ENCODE measurements around the gene C17orf78.
"Not testable (repeated sequence)": the region's sequence is repeated elsewhere in the genome, so short reads cannot be mapped to it uniquely, and the experiment has no call there.

The C17orf78 gene

DNA sequence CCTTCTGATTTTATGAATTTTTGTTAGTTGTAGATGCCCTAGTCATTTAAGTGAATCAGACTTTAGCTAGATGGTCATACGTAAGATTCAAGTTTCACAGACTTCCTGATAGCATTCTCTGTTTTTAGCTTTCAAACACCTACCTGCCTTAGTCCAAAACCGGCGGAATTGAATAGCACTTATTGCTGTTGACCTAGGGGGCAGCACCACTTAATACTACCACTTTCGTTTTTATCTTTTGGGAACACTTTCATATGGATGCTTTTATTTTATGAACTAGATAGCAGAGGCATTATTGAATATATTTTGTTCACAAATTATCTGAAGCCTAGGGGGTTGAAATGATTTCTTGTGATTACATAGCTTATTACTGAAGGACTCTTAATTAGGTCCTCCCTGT, 62.4 kb downstream of the C17orf78 start:
- TF ChIP-seq ZBTB17 (tag by site-specific recombination; IDR thresholded peaks at IDR 0.05): 0 out of 2 replicates have a peak, but pooled peaks have one; percentile 1
- TF ChIP-seq ZNF341 (tag by site-specific recombination; IDR thresholded peaks at IDR 0.05; ENCODE audit: low read depth): no peak
- no peak for TF ChIP-seq ZNF621 (tag by site-specific recombination; IDR thresholded peaks at IDR 0.05)
- no peak for TF ChIP-seq ZNF654 (tag by site-specific recombination; IDR thresholded peaks at IDR 0.05; ENCODE audit: low read depth)
- Histone ChIP-seq H3K4me1 (ENCODE audit: control insufficient read depth, insufficient read depth, low read length) (no peaks in the 10 kb centered on the region), H3K27ac (ENCODE audit: extremely low read depth, low read depth, low read length) (no peak overlapping the region), H3K36me3 (ENCODE audit: control insufficient read depth in 2 of 2, insufficient read depth in 1 of 2, low read length in 2 of 2) (peaks cover 69 to 76% of the 10 kb centered on the region in 2 experiments), H3K9me3 (ENCODE audit: control insufficient read depth, insufficient read depth, low read depth, low read length) (no peaks in the 10 kb centered on the region), H3K4me3 (ENCODE audit: low read depth, low read length) (no peak overlapping the region)
- ChIA-PET POLR2A (no interaction called here), CTCF (interaction anchor here (0.6 to 2.6 kb wide), 13 partner anchors 8 to 280 kb away, joined by 3 to 17 read pairs (median 5); no protein-coding TSS in a partner anchor)

DNA sequence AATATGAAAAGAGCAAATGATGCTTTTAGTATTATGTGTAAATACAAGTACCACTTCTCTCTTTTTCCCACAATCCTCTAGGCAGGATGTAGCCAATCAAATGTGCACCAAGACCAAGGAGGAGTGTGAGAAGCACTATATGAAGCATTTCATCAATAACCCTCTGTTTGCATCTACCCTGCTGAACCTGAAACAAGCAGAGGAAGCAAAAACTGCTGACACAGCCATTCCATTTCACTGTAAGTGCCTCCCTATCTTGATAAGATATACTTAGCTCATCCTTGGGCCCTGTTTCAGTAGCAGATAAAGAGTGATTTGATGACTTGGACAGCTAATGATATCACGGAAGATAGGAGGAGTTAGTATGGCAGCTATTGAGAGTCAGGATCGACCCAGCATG, 64.6 kb downstream of the C17orf78 start:
- TF ChIP-seq ZNF19 (tag by site-specific recombination; IDR thresholded peaks at IDR 0.05; ENCODE audit: low read depth) (no peak), FEZF1 (tag by site-specific recombination; IDR thresholded peaks at IDR 0.05) (no peak), SCRT1 (tag by site-specific recombination; IDR thresholded peaks at IDR 0.05; ENCODE audit: borderline replicate concordance) (no peak), ZNF580 (tag by site-specific recombination; IDR thresholded peaks at IDR 0.05) (no peak), ZSCAN23 (tag by site-specific recombination; IDR thresholded peaks at IDR 0.05) (no peak), ZNF558 (tag by site-specific recombination; IDR thresholded peaks at IDR 0.05) (no peak), ZNF112 (tag by site-specific recombination; IDR thresholded peaks at IDR 0.05) (no peak), ZNF391 (tag by site-specific recombination; IDR thresholded peaks at IDR 0.05; ENCODE audit: borderline replicate concordance, low read depth) (no peak), MZF1 (tag by site-specific recombination; IDR thresholded peaks at IDR 0.05; ENCODE audit: borderline replicate concordance) (no peak), ZNF16 (tag by site-specific recombination; IDR thresholded peaks at IDR 0.05; ENCODE audit: low read depth) (no peak), ZNF335 (tag by site-specific recombination; conservative IDR thresholded peaks at IDR 0.05) (no peak), ZNF114 (tag by site-specific recombination; IDR thresholded peaks at IDR 0.05) (no peak), ZNF600 (tag by site-specific recombination; IDR thresholded peaks at IDR 0.05) (no peak), SCRT2 (tag by site-specific recombination; IDR thresholded peaks at IDR 0.05) (no peak), ZNF416 (tag by site-specific recombination; IDR thresholded peaks at IDR 0.05) (no peak), ZNF311 (tag by site-specific recombination; IDR thresholded peaks at IDR 0.05; ENCODE audit: borderline replicate concordance) (no peak)
- Histone ChIP-seq H3K27ac (ENCODE audit: extremely low read depth, low read depth, low read length) (no peak overlapping the region), H3K4me1 (ENCODE audit: control insufficient read depth, insufficient read depth, low read length) (no peaks in the 10 kb centered on the region), H3K9me3 (ENCODE audit: control insufficient read depth, insufficient read depth, low read depth, low read length) (no peaks in the 10 kb centered on the region), H3K36me3 (ENCODE audit: control insufficient read depth in 2 of 2, insufficient read depth in 1 of 2, low read length in 2 of 2) (peaks cover 79 to 83% of the 10 kb centered on the region in 2 experiments), H3K4me3 (ENCODE audit: low read depth, low read length) (no peak overlapping the region)
- CTCF ChIA-PET: no interaction called here
- POLR2A ChIA-PET: no interaction called here

DNA sequence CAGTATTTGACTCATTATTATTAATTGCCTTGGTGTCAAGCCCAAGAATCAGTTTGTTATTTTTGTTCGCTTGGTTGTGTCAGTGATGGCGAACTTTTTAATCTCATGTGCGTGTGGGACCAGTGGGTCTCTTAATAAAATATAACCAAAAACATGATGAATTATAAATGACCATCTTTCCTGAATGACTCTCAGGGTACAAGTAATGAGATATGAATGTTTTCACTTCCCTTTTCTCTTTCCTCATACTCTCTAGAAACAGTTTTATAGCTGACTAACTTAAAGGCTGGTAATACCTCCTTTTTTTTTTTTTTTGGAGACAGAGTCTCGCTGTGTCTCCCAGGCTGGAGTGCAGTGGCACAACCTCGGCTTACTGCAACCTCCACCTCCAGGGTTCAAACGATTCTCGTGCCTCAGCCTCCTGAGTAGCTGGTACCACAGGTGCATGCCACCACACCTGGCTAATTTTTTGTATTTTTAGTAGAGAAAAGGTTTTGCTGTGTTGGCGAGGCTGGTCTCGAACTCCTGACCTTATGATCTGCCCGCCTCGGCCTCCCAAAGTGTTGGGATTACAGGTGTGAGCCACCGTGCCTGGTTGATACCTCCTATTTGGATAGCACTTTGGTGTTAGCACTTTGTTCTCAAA, 65.7 kb downstream of the C17orf78 start:
- H3K27ac ChIP-seq (ENCODE audit: extremely low read depth, low read depth, low read length); H3K9me3 ChIP-seq (ENCODE audit: control insufficient read depth, insufficient read depth, low read depth, low read length); H3K4me3 ChIP-seq (ENCODE audit: low read depth, low read length); POLR2A ChIA-PET; H3K4me1 ChIP-seq (ENCODE audit: control insufficient read depth, insufficient read depth, low read length): not testable (repeated sequence)
- CTCF ChIA-PET: interaction anchor here (0.6 kb wide), 1 partner anchor 171 kb away, joined by 6 read pairs; no protein-coding TSS in a partner anchor
- H3K36me3 ChIP-seq (ENCODE audit: control insufficient read depth in 2 of 2, insufficient read depth in 1 of 2, low read length in 2 of 2): peaks cover 75 to 80% of the 10 kb centered on the region in 2 experiments
